AG09309 (cell line): ENCODE measurements around the gene PTCHD1.

Experiments used
- DNase-seq: peaks from one replicate; pipeline ENCODE4 v3.0.0-alpha.2; 2010; ENCODE audit warnings: low read depth
- H3K4me3 ChIP-seq: 2 replicates; pipeline ENCODE4 v1.5.1; 2011; ENCODE audit warnings: mild to moderate bottlenecking, low read depth, low read length, moderate library complexity; ENCODE audit not compliant: control insufficient read depth
- CTCF ChIP-seq: IDR thresholded peaks from 2 replicates; pipeline ENCODE4 v1.5.1; 2011; ENCODE audit warnings: mild to moderate bottlenecking, low read depth, low read length, inconsistent platforms; ENCODE audit not compliant: insufficient read depth, control insufficient read depth; ENCODE audit errors: missing control alignments

Gene PTCHD1

DNA sequence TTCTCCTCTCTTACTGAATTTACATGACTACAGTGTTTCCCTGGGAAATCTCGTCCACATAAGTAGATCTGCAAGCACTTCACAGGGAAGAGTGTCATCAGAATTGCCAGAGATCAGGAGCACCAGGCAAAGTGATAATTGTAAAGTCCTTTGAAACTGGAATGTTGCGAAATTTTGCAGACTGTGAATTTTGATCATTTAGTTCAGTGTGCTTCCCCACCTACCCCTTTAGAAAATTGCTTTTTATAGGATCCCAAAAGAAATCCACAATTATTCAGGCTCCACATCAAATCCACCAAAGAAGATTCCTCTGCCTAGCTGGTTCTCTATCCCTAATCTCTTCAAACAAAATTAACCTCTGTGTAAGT, 10.2 kb downstream of the PTCHD1 start:
- no peak overlapping the region for H3K4me3 ChIP-seq
- TF ChIP-seq CTCF: no peak
- DNase-seq: no peak

- no peak overlapping the region for H3K4me3 ChIP-seq
- TF ChIP-seq CTCF: no peak
- no peak for DNase-seq
Observed at GRCh38 chrX:23356189-23356588, 21.5 kb downstream of the PTCHD1 start.

DNA sequence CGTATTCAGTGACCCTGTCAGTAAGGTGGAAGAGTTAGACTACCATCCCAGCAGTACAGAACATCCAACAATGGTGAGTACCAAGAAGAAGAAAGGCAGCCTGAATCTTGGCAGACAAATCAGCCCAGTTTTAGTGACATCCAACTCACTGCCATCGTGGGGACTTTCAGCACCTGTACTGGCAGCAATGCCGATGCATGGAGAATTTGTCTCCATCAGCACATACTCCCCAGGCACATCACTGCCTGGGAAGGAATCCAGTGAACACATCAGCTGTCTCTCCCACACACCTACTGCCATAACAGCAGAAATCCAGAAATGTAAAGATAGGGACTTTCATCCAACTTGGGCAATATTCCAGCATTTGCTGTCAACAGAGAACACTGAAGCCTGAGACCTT, 29.8 kb downstream of the PTCHD1 start:
- no peak overlapping the region for H3K4me3 ChIP-seq
- DNase-seq: no peak
- TF ChIP-seq CTCF: no peak

- H3K4me3 ChIP-seq: no peak overlapping the region
- no peak for DNase-seq
- TF ChIP-seq CTCF: no peak
Observed at GRCh38 chrX:23365541-23365940, 30.9 kb downstream of the PTCHD1 start.

GRCh38 chrX:23366914-23367313, 32.3 kb downstream of the PTCHD1 start:
- no peak for TF ChIP-seq CTCF

GRCh38 chrX:23369027-23369426, 34.4 kb downstream of the PTCHD1 start:
- no peak overlapping the region for H3K4me3 ChIP-seq
- no peak for DNase-seq
- TF ChIP-seq CTCF: no peak

More at GRCh38 chrX:23366914-23367313, 32.3 kb downstream of the PTCHD1 start:
- DNase-seq: no peak
- H3K4me3 ChIP-seq: no peak overlapping the region
